Mucosa of descending colon (tissue), 3 donors: Measurements from ENCODE around the gene NDE1. TPM values are rescaled to one million over a fixed set of nuclear protein-coding genes. Genes with fewer than 3 reads are reported as not detected.

Source experiments
- ATAC-seq: fragments of 200-7000 bp; cut with Tn5 transposase; one replicate; pipeline ENCODE4 v1.9.1; 2020; ENCODE audit warnings: mild to moderate bottlenecking, moderate library complexity
- DNase-seq, 3 donors: peaks; one replicate each; pipeline ENCODE4 v3.0.0-alpha.2; 2020
- H3K36me3 ChIP-seq: fragments of 200-600 bp; one replicate; pipeline ENCODE4 v1.8.0; 2021; ENCODE audit warnings: low read depth, mild to moderate bottlenecking
- H3K4me1 ChIP-seq: fragments of 200-600 bp; one replicate; pipeline ENCODE4 v1.8.0; 2021; ENCODE audit warnings: low read depth, mild to moderate bottlenecking
- H3K4me3 ChIP-seq: fragments of 200-600 bp; one replicate; pipeline ENCODE4 v1.8.0; 2021; ENCODE audit warnings: mild to moderate bottlenecking
- H3K9me3 ChIP-seq: fragments of 200-600 bp; one replicate; pipeline ENCODE4 v1.8.0; 2021; ENCODE audit warnings: mild to moderate bottlenecking
- intact Hi-C, 2 donors: fragments of 100-400 bp; cut with DNase I in 1 of 2; cut with micrococcal nuclease in 1 of 2; formaldehyde crosslinking; loops; one replicate each; pipeline versions ENCODE4 v1.11.0 to v1.11.1; 2022; cut with DNase I, micrococcal nuclease
- total RNA-seq, 3 donors: library from RNA; stranded (reverse); fragmentation: NEBNext Ultra II Directional in 2 of 3; extraction: Animal tissue kit (Norgen Biotek cat#: 25700) in 2 of 3; gene quantifications; one replicate each; pipeline versions ENCODE4 v1.2.1 to v1.2.4, GENCODE V29; 2021 to 2023
- TF ChIP-seq, protein P1 (sequence below): fragments of 200-600 bp; IDR thresholded peaks from one replicate; pipeline ENCODE4 v1.8.0; 2022; ENCODE audit warnings: antibody characterized with exemption, mild to moderate bottlenecking
- donor health status: DM: no; HTN: no; CAD: no; lungs with moderate emphysema.
- donor health status: DM: no; HTN: no; CAD: no.
- donor health status: DM: no; HTN: yes; CAD: no.

Gene NDE1
- total RNA-seq, 3 donors from 2014 or later = 27.2 to 46.6 (median 33.9) TPM

DNA sequence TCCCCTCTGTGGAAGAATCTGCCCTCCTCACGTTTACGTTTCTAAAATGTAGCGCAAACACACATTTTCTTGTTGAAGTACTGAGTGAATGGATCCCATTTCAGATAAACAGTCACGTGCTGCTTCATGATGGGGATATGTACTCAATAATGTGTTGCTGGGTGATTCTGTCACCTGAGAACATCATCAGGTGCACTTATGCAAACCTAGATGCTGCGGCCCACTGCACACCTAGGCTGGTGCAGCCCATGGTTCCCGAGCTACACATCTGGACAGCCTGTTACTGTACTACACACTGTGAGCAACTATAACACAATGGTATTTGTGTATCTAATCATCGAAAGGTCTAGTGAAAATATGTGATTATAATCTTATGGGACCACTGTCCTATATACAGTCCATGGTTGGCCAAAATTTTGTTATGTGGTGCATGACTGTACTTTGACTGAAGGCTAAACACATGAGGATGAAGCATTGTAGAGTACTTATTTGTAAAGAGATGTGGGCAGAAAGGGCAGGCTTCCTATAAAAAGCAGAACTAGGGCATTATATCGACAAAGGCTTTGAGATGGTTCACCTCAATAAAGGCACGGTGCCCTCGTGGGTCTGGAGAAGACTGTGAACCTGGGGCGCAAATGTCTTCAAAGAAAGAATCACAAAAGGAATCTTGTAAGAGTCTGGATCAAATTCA is 33.4 kb upstream of the NDE1 start:
- peaks cover 7% of the 10 kb centered on the region for H3K36me3 ChIP-seq
- no peak for ATAC-seq
- TF ChIP-seq, protein P1, sequence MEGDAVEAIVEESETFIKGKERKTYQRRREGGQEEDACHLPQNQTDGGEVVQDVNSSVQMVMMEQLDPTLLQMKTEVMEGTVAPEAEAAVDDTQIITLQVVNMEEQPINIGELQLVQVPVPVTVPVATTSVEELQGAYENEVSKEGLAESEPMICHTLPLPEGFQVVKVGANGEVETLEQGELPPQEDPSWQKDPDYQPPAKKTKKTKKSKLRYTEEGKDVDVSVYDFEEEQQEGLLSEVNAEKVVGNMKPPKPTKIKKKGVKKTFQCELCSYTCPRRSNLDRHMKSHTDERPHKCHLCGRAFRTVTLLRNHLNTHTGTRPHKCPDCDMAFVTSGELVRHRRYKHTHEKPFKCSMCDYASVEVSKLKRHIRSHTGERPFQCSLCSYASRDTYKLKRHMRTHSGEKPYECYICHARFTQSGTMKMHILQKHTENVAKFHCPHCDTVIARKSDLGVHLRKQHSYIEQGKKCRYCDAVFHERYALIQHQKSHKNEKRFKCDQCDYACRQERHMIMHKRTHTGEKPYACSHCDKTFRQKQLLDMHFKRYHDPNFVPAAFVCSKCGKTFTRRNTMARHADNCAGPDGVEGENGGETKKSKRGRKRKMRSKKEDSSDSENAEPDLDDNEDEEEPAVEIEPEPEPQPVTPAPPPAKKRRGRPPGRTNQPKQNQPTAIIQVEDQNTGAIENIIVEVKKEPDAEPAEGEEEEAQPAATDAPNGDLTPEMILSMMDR = no peak
- no peaks in the 10 kb centered on the region for H3K4me1 ChIP-seq
- no peak for DNase-seq
- no peaks in the 10 kb centered on the region for H3K9me3 ChIP-seq
- no peak overlapping the region for H3K4me3 ChIP-seq
- intact Hi-C loops = no loop called here

DNA sequence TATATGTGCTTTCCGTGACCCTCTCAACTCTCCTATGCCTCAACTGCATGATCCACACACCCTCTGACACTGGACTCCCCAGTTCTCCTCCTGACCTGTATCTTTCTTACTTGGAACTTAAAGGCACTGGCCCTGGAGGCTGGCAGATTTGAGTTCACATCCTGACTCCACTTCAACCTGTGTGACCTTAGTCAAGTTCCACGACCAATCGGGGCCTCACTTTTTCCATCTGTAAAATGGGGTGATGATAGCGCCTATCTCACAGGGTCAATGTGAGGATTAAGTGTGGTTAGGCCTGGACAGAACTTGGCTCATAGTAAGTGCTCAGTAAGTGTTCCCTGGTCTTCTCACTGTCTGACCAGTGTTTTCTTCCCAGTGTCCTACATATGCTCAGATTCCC is 32.1 kb upstream of the NDE1 start:
- ATAC-seq (no peak), DNase-seq (no peak)
- H3K36me3 ChIP-seq = peaks cover 7% of the 10 kb centered on the region
- intact Hi-C loops = no loop called here
- no peaks in the 10 kb centered on the region for H3K4me1 ChIP-seq
- no peaks in the 10 kb centered on the region for H3K9me3 ChIP-seq
- TF ChIP-seq, protein P1 = no peak
- H3K4me3 ChIP-seq = no peak overlapping the region

DNA sequence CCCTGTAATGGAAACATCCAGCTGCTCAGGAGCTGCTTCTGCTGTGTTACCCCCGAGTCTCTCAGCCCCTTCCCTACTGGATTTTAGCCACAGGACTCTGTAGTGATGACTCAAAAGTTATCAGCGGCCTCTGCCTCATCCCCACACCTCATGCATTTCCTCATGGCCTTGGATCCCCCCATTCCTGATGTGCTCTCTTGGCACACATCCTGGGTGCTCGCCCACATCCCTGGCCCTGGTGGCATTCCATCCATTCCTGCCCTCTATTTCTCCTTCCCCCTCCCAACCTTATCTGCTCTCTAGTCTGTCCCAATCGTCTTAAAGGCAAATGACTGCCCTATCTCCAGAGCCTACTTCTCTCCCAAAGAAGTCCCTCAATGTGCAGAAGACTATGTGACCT is 31.7 kb upstream of the NDE1 start:
- Histone ChIP-seq H3K4me3 (no peak overlapping the region), H3K9me3 (no peaks in the 10 kb centered on the region), H3K4me1 (no peaks in the 10 kb centered on the region), H3K36me3 (peaks cover 7% of the 10 kb centered on the region)
- TF ChIP-seq, protein P1 = no peak
- intact Hi-C loops = no loop called here
- ATAC-seq (no peak), DNase-seq (no peak)

DNA sequence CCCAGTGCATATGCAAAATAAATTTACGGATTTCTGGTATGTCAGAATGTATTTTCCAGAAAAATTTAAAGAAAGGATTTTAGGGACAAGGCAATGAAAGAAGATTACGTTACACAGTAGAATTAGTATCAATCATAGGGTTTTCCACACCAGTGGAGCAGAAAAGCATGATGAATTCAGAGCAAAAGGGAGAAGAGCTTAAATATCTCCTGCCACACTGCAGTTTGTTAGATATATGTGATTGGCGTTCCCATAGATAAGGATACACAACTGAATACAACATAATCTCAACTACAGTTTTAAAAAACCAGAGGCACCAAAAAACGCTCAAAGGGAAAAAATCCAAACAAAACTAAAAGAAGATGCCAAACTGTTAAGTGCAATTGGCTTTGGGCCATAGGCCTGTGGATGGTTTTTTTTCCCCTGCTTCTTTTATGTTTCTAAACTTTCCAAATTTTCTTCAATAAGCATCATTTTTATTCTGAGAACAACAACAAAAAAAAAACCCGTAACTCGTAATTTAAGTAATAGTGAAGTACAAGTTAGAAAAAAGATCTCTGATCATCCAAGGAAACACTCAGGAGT is 29.3 kb upstream of the NDE1 start:
- no peak for ATAC-seq
- H3K36me3 ChIP-seq = peaks cover 7% of the 10 kb centered on the region
- TF ChIP-seq, protein P1 = no peak

DNA sequence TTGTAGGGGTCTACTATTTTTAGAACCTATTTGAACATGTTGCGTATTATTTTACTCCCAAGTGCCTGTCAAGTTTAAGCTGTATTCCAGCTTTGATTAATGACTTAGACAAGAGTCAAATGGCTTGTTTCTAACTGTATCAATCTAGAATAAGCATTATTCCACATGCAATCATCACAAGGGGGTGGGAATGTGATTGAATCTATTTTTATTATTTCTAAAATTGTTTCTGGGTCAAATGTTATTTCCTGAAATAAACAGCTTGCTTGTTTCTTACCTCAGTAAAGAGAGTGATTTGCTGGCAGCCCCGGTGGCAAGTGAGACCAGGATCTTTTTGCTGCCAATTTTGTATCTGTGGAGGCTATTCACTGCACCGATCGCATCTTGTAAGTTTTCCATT is 28.6 kb upstream of the NDE1 start:
- ATAC-seq (no peak), DNase-seq (no peak)
- Histone ChIP-seq H3K36me3 (peaks cover under 1% of the 10 kb centered on the region), H3K4me3 (no peak overlapping the region), H3K9me3 (no peaks in the 10 kb centered on the region), H3K4me1 (no peaks in the 10 kb centered on the region)
- TF ChIP-seq, protein P1 = no peak
- intact Hi-C loops = no loop called here

More for the DNA sequence above, 29.3 kb upstream of the NDE1 start:
- Histone ChIP-seq H3K4me1 (no peaks in the 10 kb centered on the region), H3K4me3 (no peak overlapping the region), H3K9me3 (no peaks in the 10 kb centered on the region)
- DNase-seq = no peak
- intact Hi-C loops = no loop called here
